PC-3 (cell line): ENCODE measurements around the gene CPE. TPM values are rescaled to one million over a fixed set of nuclear protein-coding genes. Genes with fewer than 3 reads are reported as not detected.

ENCODE experiments used
- ATAC-seq: fragments of 200-7000 bp; cut with Tn5 transposase; 2 replicates; pipeline ENCODE4 v1.9.1; 2020; ENCODE audit warnings: mild to moderate bottlenecking, moderate library complexity
- BruUV-seq: library from RNA; stranded (reverse); fragments of 400-500 nt; replicated peaks from 2 replicates; lab custom pipeline; 2021; lab: Mats Ljungman, UMichigan
- CTCF ChIA-PET: fragments of 300-600 bp; sonication (Branson Sonifier 250); formaldehyde crosslinking; loops from one replicate; lab custom pipeline; 2022; ENCODE audit warnings: antibody characterized with exemption; lab: Charles Lee
- POLR2A ChIA-PET: fragments of 300-600 bp; sonication (Branson Sonifier 250); formaldehyde crosslinking; loops from one replicate; lab custom pipeline; 2022; ENCODE audit warnings: antibody characterized with exemption; ENCODE audit not compliant: unreplicated experiment; lab: Charles Lee
- DNase-seq: peaks from one replicate; pipeline ENCODE4 v3.0.0-alpha.2; 2015
- H2AFZ ChIP-seq: fragments of 300-600 bp; sonication (generic); 2 replicates; pipeline ENCODE4 v1.6.0; 2016; ENCODE audit warnings: antibody characterized with exemption, low read length
- H3F3A ChIP-seq: fragments of 300-600 bp; sonication (generic); one replicate; pipeline ENCODE4 v1.6.0; 2017; ENCODE audit warnings: antibody characterized with exemption, low read length, control low read depth, mild to moderate bottlenecking; ENCODE audit not compliant: unreplicated experiment
- H3K27ac ChIP-seq: fragments of 300-600 bp; sonication (generic); 2 replicates; pipeline ENCODE4 v1.5.1; 2016; ENCODE audit warnings: mild to moderate bottlenecking, low read length
- H3K27me3 ChIP-seq: fragments of 300-600 bp; sonication (generic); 2 replicates; pipeline ENCODE4 v1.6.1; 2016; ENCODE audit warnings: low read length, mixed read lengths
- H3K36me3 ChIP-seq: fragments of 300-600 bp; sonication (generic); 2 replicates; pipeline ENCODE4 v1.6.1; 2016; ENCODE audit warnings: low read depth, mixed run types, low read length, mixed read lengths
- H3K4me1 ChIP-seq: fragments of 300-600 bp; sonication (generic); 2 replicates; pipeline ENCODE4 v1.5.1; 2016; ENCODE audit warnings: low read length; ENCODE audit not compliant: insufficient read depth
- H3K4me2 ChIP-seq: fragments of 300-600 bp; sonication (generic); 2 replicates; pipeline ENCODE4 v1.6.0; 2016; ENCODE audit warnings: low read length
- H3K4me3 ChIP-seq: fragments of 300-600 bp; sonication (generic); 2 replicates; pipeline ENCODE4 v1.5.1; 2016; ENCODE audit warnings: mild to moderate bottlenecking, low read length, mixed read lengths
- H3K79me2 ChIP-seq: fragments of 300-600 bp; sonication (generic); 2 replicates; pipeline ENCODE4 v1.6.1; 2017; ENCODE audit warnings: low read length, mixed read lengths
- H3K9ac ChIP-seq: fragments of 300-600 bp; sonication (generic); 2 replicates; pipeline ENCODE4 v1.6.0; 2016; ENCODE audit warnings: mild to moderate bottlenecking, low read length
- H3K9me2 ChIP-seq: fragments of 300-600 bp; sonication (generic); replicated peaks from 2 replicates; pipeline ENCODE4 v1.6.1; 2016; ENCODE audit warnings: mixed run types, low read length, mixed read lengths
- H3K9me3 ChIP-seq: fragments of 300-600 bp; sonication (generic); 2 replicates; pipeline ENCODE4 v1.6.1; 2016; ENCODE audit warnings: low read length, mixed read lengths
- H4K20me1 ChIP-seq: fragments of 300-600 bp; sonication (generic); 2 replicates; pipeline ENCODE4 v1.6.1; 2016; ENCODE audit warnings: low read length, mixed read lengths
- CTCF ChIP-seq: fragments of 300-600 bp; sonication (generic); conservative IDR thresholded peaks from 2 replicates; pipeline ENCODE4 v1.5.1; 2017; ENCODE audit warnings: antibody characterized with exemption, low read depth, mild to moderate bottlenecking, low read length
- EZH2 ChIP-seq: fragments of 300-600 bp; sonication (generic); IDR thresholded peaks from one replicate; pipeline ENCODE4 v1.6.1; 2017; ENCODE audit warnings: antibody characterized with exemption, mild to moderate bottlenecking, low read length; ENCODE audit not compliant: unreplicated experiment
- EZH2phosphoT487 ChIP-seq: fragments of 300-600 bp; sonication (generic); IDR thresholded peaks from 2 replicates; pipeline ENCODE4 v1.6.1; 2018; ENCODE audit warnings: mild to moderate bottlenecking, antibody characterized with exemption, low read length, borderline replicate concordance
- intact Hi-C: fragments of 100-400 bp; cut with micrococcal nuclease; formaldehyde crosslinking; loops from 2 replicates; pipeline ENCODE4 v1.9.0; 2023
- microRNA-seq: library from miRNA; unstranded; fragments of <30 nt; microRNA quantifications from one replicate; pipeline ENCODE4 v1.1.0, GENCODE V29; 2020; ENCODE audit not compliant: unreplicated experiment
- total RNA-seq: library from RNA; depleted of rRNA; stranded (reverse); fragments of >200 nt; gene quantifications from 2 replicates; pipeline ENCODE4 v1.2.3, GENCODE V29; 2014; rRNA removed

The CPE gene
- total RNA-seq, 1 experiment from 2014 or later: 15.5 TPM

- no peaks in the 10 kb centered on the region for H3K9me3 ChIP-seq
- no TSS peak for BruUV-seq
- H3K9ac ChIP-seq: no peak overlapping the region
- no peak overlapping the region for H3K4me3 ChIP-seq
- H4K20me1 ChIP-seq: no peaks in the 10 kb centered on the region
- TF ChIP-seq EZH2phosphoT487 (no peak), EZH2 (no peak), CTCF (no peak)
- no peak overlapping the region for H3K4me2 ChIP-seq
- H3K79me2 ChIP-seq: no peaks in the 10 kb centered on the region
- H3K27ac ChIP-seq: no peak overlapping the region
- no peaks in the 10 kb centered on the region; the same call in 1 of the 2 replicates for H3K36me3 ChIP-seq
- ATAC-seq (no peak), DNase-seq (no peak)
- no peak overlapping the region for H2AFZ ChIP-seq
- intact Hi-C loops: no loop called here
- H3K4me1 ChIP-seq: no peaks in the 10 kb centered on the region
- POLR2A ChIA-PET: no interaction called here
- CTCF ChIA-PET: no interaction called here
- no peaks in the 10 kb centered on the region for H3K27me3 ChIP-seq
- no peaks in the 10 kb centered on the region for H3F3A ChIP-seq
- no peaks in the 10 kb centered on the region for H3K9me2 ChIP-seq
Measured at GRCh38 chr4:165541851-165542459, 163.1 kb downstream of the CPE start.

GRCh38 chr4:165542476-165542875 is 163.7 kb downstream of the CPE start:
- H3K4me3 ChIP-seq: no peak overlapping the region
- POLR2A ChIA-PET: no interaction called here
- H3K79me2 ChIP-seq: no peaks in the 10 kb centered on the region
- no peaks in the 10 kb centered on the region for H3F3A ChIP-seq
- no peaks in the 10 kb centered on the region for H3K4me1 ChIP-seq
- no peaks in the 10 kb centered on the region for H3K27me3 ChIP-seq
- no peak overlapping the region for H3K27ac ChIP-seq
- DNase-seq (no peak), ATAC-seq (no peak)
- H3K4me2 ChIP-seq: no peak overlapping the region
- no peak overlapping the region for H2AFZ ChIP-seq
- no peaks in the 10 kb centered on the region for H3K36me3 ChIP-seq
- no TSS peak for BruUV-seq
- CTCF ChIA-PET: no interaction called here
- H3K9ac ChIP-seq: no peak overlapping the region
- no peaks in the 10 kb centered on the region for H3K9me3 ChIP-seq
- no peaks in the 10 kb centered on the region for H4K20me1 ChIP-seq
- intact Hi-C loops: no loop called here
- H3K9me2 ChIP-seq: no peaks in the 10 kb centered on the region
- TF ChIP-seq EZH2 (no peak), EZH2phosphoT487 (no peak), CTCF (no peak)

Small RNAs within 50 kb of the gene (microRNA-seq; reads per million reads assigned to microRNA genes)
- gene MIR578: not detected

Other genes with a start within 250 kb of the CPE start
- 10.0 and 11.0 TPM in 2 replicates for gene KLHL2, start 171.4 kb upstream of the CPE start, total RNA-seq
- 30.5 and 37.6 TPM in 2 replicates for gene MSMO1, start 51.3 kb upstream of the CPE start, total RNA-seq